Endometrial microvascular endothelial cells (primary cell): ENCODE results near the gene TACC2. TPM values are rescaled to one million over a fixed set of nuclear protein-coding genes. Genes with fewer than 3 reads are reported as not detected.
"Not testable (repeated sequence)": the region's sequence is repeated elsewhere in the genome, so short reads cannot be mapped to it uniquely, and the experiment has no call there.

Source experiments
- in situ Hi-C: cut with HindIII; loops from 2 replicates; pipeline ENCODE4 v1.10.0; 2017; ENCODE audit warnings: low sequenced_read_pairs, low pct_unique_long_range_greater_than_20kb; ENCODE audit errors: inconsistent ontology term
- total RNA-seq: library from RNA; depleted of rRNA; stranded (reverse); fragments of >200 nt; gene quantifications from one replicate; pipeline ENCODE4 v1.2.3, GENCODE V29; 2015; ENCODE audit errors: inconsistent ontology term

TACC2 gene
- 21.9 TPM for total RNA-seq

GRCh38 chr10:121988361-121989324 lies at the start of gene TACC2:
TSS of gene TACC2 (plus strand) at chr10:121989163. CDS start at chr10:122021982, 32,819 bp downstream.
- in situ Hi-C loops = no loop called here

GRCh38 chr10:121941532-121941931 lies 47.4 kb upstream of the TACC2 start:
- in situ Hi-C loops = no loop called here

- in situ Hi-C loops = no loop called here
Observed at GRCh38 chr10:121942749-121943416, 46.1 kb upstream of the TACC2 start.

GRCh38 chr10:121947343-121948330 lies 41.3 kb upstream of the TACC2 start:
- in situ Hi-C loops = no loop called here

GRCh38 chr10:121949049-121949448 lies 39.9 kb upstream of the TACC2 start:
- in situ Hi-C loops = no loop called here

- in situ Hi-C loops = no loop called here
Observed at GRCh38 chr10:121949451-121949850, 39.5 kb upstream of the TACC2 start.

GRCh38 chr10:121952226-121952625 lies 36.7 kb upstream of the TACC2 start:
- in situ Hi-C loops = no loop called here

- in situ Hi-C loops = no loop called here
Observed at GRCh38 chr10:121956111-121957061, 32.6 kb upstream of the TACC2 start.

- in situ Hi-C loops = no loop called here
Observed at GRCh38 chr10:121959671-121960070, 29.3 kb upstream of the TACC2 start.

GRCh38 chr10:121961456-121961855 lies 27.5 kb upstream of the TACC2 start:
- in situ Hi-C loops = no loop called here

GRCh38 chr10:121965996-121966395 lies 23.0 kb upstream of the TACC2 start:
- in situ Hi-C loops = no loop called here

- in situ Hi-C loops = not testable (repeated sequence)
Observed at GRCh38 chr10:121969086-121969485, 19.9 kb upstream of the TACC2 start.

GRCh38 chr10:121974019-121974534 lies 14.9 kb upstream of the TACC2 start:
- in situ Hi-C loops = no loop called here

- in situ Hi-C loops = no loop called here
Observed at GRCh38 chr10:121974535-121975294, 14.2 kb upstream of the TACC2 start, which contains the start of gene NSMCE4A. TSS of gene NSMCE4A (minus strand) at chr10:121975217. CDS start at chr10:121975165, 52 bp downstream.

- in situ Hi-C loops = no loop called here
Observed at GRCh38 chr10:121975295-121976086, 13.5 kb upstream of the TACC2 start.

GRCh38 chr10:121976607-121977006 lies 12.4 kb upstream of the TACC2 start:
- in situ Hi-C loops = no loop called here
